Measurements from ENCODE around the gene TNC.

The TNC gene

GRCh38 chr9:115063058-115063845 lies 54.7 kb downstream of the TNC start:
- Histone ChIP-seq H2AFZ (ENCODE audit: insufficient read depth, low read length, poor library complexity) (peak overlapping the region; percentile 59), H2BK120ac (ENCODE audit: insufficient read depth, low read length, poor library complexity) (peak overlapping the region; percentile 58), H3K79me1 (ENCODE audit: low read length) (peaks cover 4% of the 10 kb centered on the region), H3K18ac (ENCODE audit: low read length) (peak overlapping the region; percentile 64), H4K91ac (ENCODE audit: low read depth, low read length) (no peak overlapping the region), H3K23ac (ENCODE audit: low read length) (no peak overlapping the region), H3K79me2 (ENCODE audit: control insufficient read depth, insufficient read depth, low read length, poor library complexity) (no peaks in the 10 kb centered on the region), H2BK12ac (ENCODE audit: low read length) (no peak overlapping the region), H3K9me3 (ENCODE audit: insufficient read depth, low read depth, low read length) (peaks cover 4% of the 10 kb centered on the region), H3K4me3 (ENCODE audit: low read depth, low read length) (no peak overlapping the region), H3K9ac (ENCODE audit: low read length) (no peak overlapping the region), H4K8ac (ENCODE audit: low read depth, low read length) (peak overlapping the region; percentile 43), H3K14ac (ENCODE audit: low read length) (peak overlapping the region; percentile 14), H3K36me3 (ENCODE audit: control insufficient read depth in 1 of 2, insufficient read depth in 2 of 2, low read length in 2 of 2) (peaks cover 16 to 25% of the 10 kb centered on the region in 2 experiments), H4K12ac (ENCODE audit: low read depth, low read length) (no peak overlapping the region), H3K4me1 (ENCODE audit: control insufficient read depth in 1 of 2, insufficient read depth in 2 of 2, low read length in 2 of 2) (peaks cover 6 to 11% of the 10 kb centered on the region in 2 experiments), H3K27me3 (ENCODE audit: insufficient read depth, low read length) (no peaks in the 10 kb centered on the region), H2AK5ac (ENCODE audit: low read length) (no peak overlapping the region), H3K4me2 (ENCODE audit: low read length) (no peak overlapping the region), H3K27ac (ENCODE audit: low read depth, low read length) (peak overlapping the region; percentile 33), H2BK5ac (ENCODE audit: low read depth, low read length, poor library complexity) (no peak overlapping the region), H3K4ac (ENCODE audit: low read depth, low read length) (no peak overlapping the region)
- no peak for DNase-seq
- WGBS (ENCODE audit: extremely low coverage, insufficient coverage, insufficient read length): no CpG with 5 or more reads among the region's 5 CpGs

GRCh38 chr9:115058684-115059315 lies 59.2 kb downstream of the TNC start:
- H3K23ac ChIP-seq (ENCODE audit: low read length): no peak overlapping the region
- no peak overlapping the region for H3K27ac ChIP-seq (ENCODE audit: low read depth, low read length)
- peaks cover 3% of the 10 kb centered on the region for H3K9me3 ChIP-seq (ENCODE audit: insufficient read depth, low read depth, low read length)
- H3K27me3 ChIP-seq (ENCODE audit: insufficient read depth, low read length): no peaks in the 10 kb centered on the region
- H2BK12ac ChIP-seq (ENCODE audit: low read length): no peak overlapping the region
- H4K8ac ChIP-seq (ENCODE audit: low read depth, low read length): no peak overlapping the region
- H3K4me2 ChIP-seq (ENCODE audit: low read length): no peak overlapping the region
- no peak overlapping the region for H3K4me3 ChIP-seq (ENCODE audit: low read depth, low read length)
- H3K9ac ChIP-seq (ENCODE audit: low read length): no peak overlapping the region
- H2AFZ ChIP-seq (ENCODE audit: insufficient read depth, low read length, poor library complexity): no peak overlapping the region
- H3K4ac ChIP-seq (ENCODE audit: low read depth, low read length): no peak overlapping the region
- no CpG with 5 or more reads among the region's 6 CpGs for WGBS (ENCODE audit: extremely low coverage, insufficient coverage, insufficient read length)
- H2BK120ac ChIP-seq (ENCODE audit: insufficient read depth, low read length, poor library complexity): no peak overlapping the region
- no peak overlapping the region for H4K91ac ChIP-seq (ENCODE audit: low read depth, low read length)
- no peak overlapping the region for H4K12ac ChIP-seq (ENCODE audit: low read depth, low read length)
- peaks cover 3 to 8% of the 10 kb centered on the region in 2 experiments for H3K4me1 ChIP-seq (ENCODE audit: control insufficient read depth in 1 of 2, insufficient read depth in 2 of 2, low read length in 2 of 2)
- no peaks in the 10 kb centered on the region for H3K79me2 ChIP-seq (ENCODE audit: control insufficient read depth, insufficient read depth, low read length, poor library complexity)
- DNase-seq: peak in 1 of 2 donors; percentile 34
- peaks cover 3% of the 10 kb centered on the region for H3K79me1 ChIP-seq (ENCODE audit: low read length)
- no peak overlapping the region for H3K18ac ChIP-seq (ENCODE audit: low read length)
- no peak overlapping the region for H2BK5ac ChIP-seq (ENCODE audit: low read depth, low read length, poor library complexity)
- no peak overlapping the region for H2AK5ac ChIP-seq (ENCODE audit: low read length)
- H3K14ac ChIP-seq (ENCODE audit: low read length): no peak overlapping the region
- H3K36me3 ChIP-seq (ENCODE audit: control insufficient read depth in 1 of 2, insufficient read depth in 2 of 2, low read length in 2 of 2): peaks cover 16 to 24% of the 10 kb centered on the region in 2 experiments

GRCh38 chr9:115058175-115058574 lies 59.8 kb downstream of the TNC start:
- no CpG with 5 or more reads among the region's 2 CpGs for WGBS (ENCODE audit: extremely low coverage, insufficient coverage, insufficient read length)

GRCh38 chr9:115057559-115057958 lies 60.4 kb downstream of the TNC start:
- H3K4me2 ChIP-seq (ENCODE audit: low read length): no peak overlapping the region
- H3K27me3 ChIP-seq (ENCODE audit: insufficient read depth, low read length): no peaks in the 10 kb centered on the region
- H4K8ac ChIP-seq (ENCODE audit: low read depth, low read length): no peak overlapping the region
- H3K9ac ChIP-seq (ENCODE audit: low read length): no peak overlapping the region
- H3K4me1 ChIP-seq (ENCODE audit: control insufficient read depth in 1 of 2, insufficient read depth in 2 of 2, low read length in 2 of 2): peaks cover 2% of the 10 kb centered on the region in 2 experiments
- no peak overlapping the region for H4K12ac ChIP-seq (ENCODE audit: low read depth, low read length)
- H3K4me3 ChIP-seq (ENCODE audit: low read depth, low read length): no peak overlapping the region
- H3K4ac ChIP-seq (ENCODE audit: low read depth, low read length): no peak overlapping the region
- peaks cover 1% of the 10 kb centered on the region for H3K79me1 ChIP-seq (ENCODE audit: low read length)
- no peak overlapping the region for H2BK12ac ChIP-seq (ENCODE audit: low read length)
- no peak overlapping the region for H2BK120ac ChIP-seq (ENCODE audit: insufficient read depth, low read length, poor library complexity)
- no peak overlapping the region for H3K23ac ChIP-seq (ENCODE audit: low read length)
- H3K18ac ChIP-seq (ENCODE audit: low read length): no peak overlapping the region
- no peak overlapping the region for H2AFZ ChIP-seq (ENCODE audit: insufficient read depth, low read length, poor library complexity)
- H3K27ac ChIP-seq (ENCODE audit: low read depth, low read length): no peak overlapping the region
- no peak overlapping the region for H2AK5ac ChIP-seq (ENCODE audit: low read length)
- no peaks in the 10 kb centered on the region for H3K79me2 ChIP-seq (ENCODE audit: control insufficient read depth, insufficient read depth, low read length, poor library complexity)
- peaks cover 3% of the 10 kb centered on the region for H3K9me3 ChIP-seq (ENCODE audit: insufficient read depth, low read depth, low read length)
- H3K14ac ChIP-seq (ENCODE audit: low read length): no peak overlapping the region
- H2BK5ac ChIP-seq (ENCODE audit: low read depth, low read length, poor library complexity): no peak overlapping the region
- H4K91ac ChIP-seq (ENCODE audit: low read depth, low read length): no peak overlapping the region
- H3K36me3 ChIP-seq (ENCODE audit: control insufficient read depth in 1 of 2, insufficient read depth in 2 of 2, low read length in 2 of 2): peaks cover 11 to 19% of the 10 kb centered on the region in 2 experiments
- no peak for DNase-seq

More at GRCh38 chr9:115058175-115058574, 59.8 kb downstream of the TNC start:
- Histone ChIP-seq H2BK120ac (ENCODE audit: insufficient read depth, low read length, poor library complexity) (no peak overlapping the region), H2BK5ac (ENCODE audit: low read depth, low read length, poor library complexity) (no peak overlapping the region), H3K14ac (ENCODE audit: low read length) (no peak overlapping the region), H3K4me3 (ENCODE audit: low read depth, low read length) (no peak overlapping the region), H3K27ac (ENCODE audit: low read depth, low read length) (no peak overlapping the region), H3K79me2 (ENCODE audit: control insufficient read depth, insufficient read depth, low read length, poor library complexity) (no peaks in the 10 kb centered on the region), H2AK5ac (ENCODE audit: low read length) (no peak overlapping the region), H4K91ac (ENCODE audit: low read depth, low read length) (no peak overlapping the region), H3K9me3 (ENCODE audit: insufficient read depth, low read depth, low read length) (peaks cover 3% of the 10 kb centered on the region), H3K36me3 (ENCODE audit: control insufficient read depth in 1 of 2, insufficient read depth in 2 of 2, low read length in 2 of 2) (peaks cover 15 to 22% of the 10 kb centered on the region in 2 experiments), H3K4ac (ENCODE audit: low read depth, low read length) (no peak overlapping the region), H4K12ac (ENCODE audit: low read depth, low read length) (no peak overlapping the region), H4K8ac (ENCODE audit: low read depth, low read length) (no peak overlapping the region), H3K27me3 (ENCODE audit: insufficient read depth, low read length) (no peaks in the 10 kb centered on the region), H2BK12ac (ENCODE audit: low read length) (no peak overlapping the region), H3K9ac (ENCODE audit: low read length) (no peak overlapping the region), H3K79me1 (ENCODE audit: low read length) (peaks cover 1% of the 10 kb centered on the region), H3K4me2 (ENCODE audit: low read length) (no peak overlapping the region), H3K4me1 (ENCODE audit: control insufficient read depth in 1 of 2, insufficient read depth in 2 of 2, low read length in 2 of 2) (peaks cover 2 to 5% of the 10 kb centered on the region in 2 experiments), H2AFZ (ENCODE audit: insufficient read depth, low read length, poor library complexity) (no peak overlapping the region), H3K18ac (ENCODE audit: low read length) (no peak overlapping the region), H3K23ac (ENCODE audit: low read length) (no peak overlapping the region)
- DNase-seq: no peak

All from trophoblast cell (in vitro differentiated cells and primary cell).